T-helper 2 cell (primary cell): ENCODE measurements around the gene GFAP.

Experiments used
- DNase-seq, 5 experiments: peaks; one replicate each; pipeline versions ENCODE4 v3.0.0 to v3.0.0-alpha.2; 2012 to 2022

Gene GFAP

DNA sequence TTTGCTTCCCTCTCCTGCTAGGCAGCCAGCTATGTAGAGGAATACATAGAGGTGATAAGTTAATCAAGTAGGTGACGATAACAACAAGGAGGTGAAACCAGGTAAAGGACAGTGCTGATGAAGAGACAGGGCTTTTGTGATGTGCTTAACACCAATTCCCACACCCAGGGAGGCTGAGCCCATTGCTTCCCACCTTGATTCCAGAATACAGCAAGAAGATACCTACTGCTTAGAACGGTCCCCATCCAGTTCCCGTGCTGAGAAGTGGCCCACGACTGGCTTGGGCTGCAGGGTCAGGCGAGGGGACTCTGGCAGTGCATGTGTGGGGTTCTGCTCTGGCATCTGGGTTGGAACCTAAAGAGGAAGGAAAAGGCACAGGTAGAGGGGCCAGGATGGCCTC lies 16.1 kb upstream of the GFAP start:
- no peak for DNase-seq

DNA sequence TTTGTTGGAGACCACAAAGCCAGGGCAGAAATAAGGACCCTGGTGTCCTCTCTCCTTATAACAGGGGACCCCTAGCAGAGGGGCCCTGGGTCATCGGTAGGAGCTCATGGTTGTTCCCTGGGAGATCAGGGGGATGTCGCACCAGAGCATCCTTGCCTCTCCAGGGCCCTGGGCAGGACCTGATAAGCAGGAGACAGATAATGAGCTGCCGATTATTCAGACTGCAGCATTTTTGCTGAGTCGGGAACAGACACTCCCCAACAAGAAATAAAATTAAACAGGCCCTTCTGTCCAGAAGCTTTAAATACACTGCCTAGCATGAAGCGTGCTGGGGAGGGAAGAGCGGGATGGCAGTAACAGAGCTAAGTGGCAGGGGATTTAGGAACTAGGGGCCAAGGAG lies 15.4 kb upstream of the GFAP start:
- DNase-seq: no peak

DNA sequence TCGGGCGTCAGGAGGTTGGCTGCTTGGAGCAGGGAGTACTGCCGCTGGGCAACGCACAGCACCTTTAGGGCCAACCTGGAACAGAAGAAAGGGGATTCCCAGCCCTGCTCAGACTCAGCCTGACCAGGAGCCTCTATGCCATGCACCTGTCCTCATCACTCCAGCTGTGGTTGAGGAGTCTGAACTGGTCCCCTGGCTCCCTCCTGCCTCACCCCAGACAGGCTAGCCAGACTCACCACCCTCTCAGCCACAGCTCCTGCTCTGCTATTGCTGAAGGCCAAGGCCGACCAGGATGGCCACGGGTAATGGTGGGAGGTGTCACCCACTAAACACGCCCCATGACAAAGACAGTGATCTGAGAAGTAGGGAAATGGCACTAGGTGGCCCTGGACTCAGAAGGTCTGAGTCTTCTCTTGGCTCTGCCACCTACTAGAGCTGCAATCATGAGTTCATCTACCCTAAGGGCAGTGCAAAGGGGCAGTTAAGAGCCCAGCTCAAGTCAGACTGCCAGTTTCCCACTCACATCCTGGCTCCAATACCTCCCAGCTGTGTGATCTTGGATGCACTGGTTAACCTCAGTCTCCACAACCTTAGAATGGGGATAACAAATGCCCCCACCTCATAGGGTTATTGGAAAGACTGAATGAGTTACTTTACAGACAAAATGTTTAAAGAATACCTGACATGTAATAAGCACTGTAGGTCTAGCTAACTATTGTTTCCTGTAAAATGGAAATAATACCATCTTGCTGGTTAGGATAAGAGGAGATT lies 13.8 kb upstream of the GFAP start:
- DNase-seq: no peak

DNA sequence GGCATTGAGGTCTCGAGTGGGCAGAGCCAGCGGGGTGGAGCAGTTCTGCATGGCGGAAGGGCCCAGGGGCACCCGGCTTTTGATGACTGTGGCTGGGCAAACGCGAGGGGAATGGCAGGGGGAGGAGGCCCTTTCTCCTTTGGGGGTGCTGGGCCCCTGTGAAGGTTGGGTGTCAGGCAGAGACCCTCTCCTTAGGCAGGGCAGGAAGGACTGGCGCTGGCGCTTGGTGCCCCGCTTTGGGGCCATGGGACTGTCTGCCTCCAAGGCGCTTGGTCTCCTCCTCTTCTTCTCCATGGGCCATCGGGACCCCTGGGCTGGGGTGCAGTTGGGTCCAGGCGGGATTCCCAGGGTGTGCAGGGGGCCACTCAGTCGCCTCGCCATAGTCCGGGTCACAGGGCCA lies 12.8 kb upstream of the GFAP start:
- no peak for DNase-seq

DNA sequence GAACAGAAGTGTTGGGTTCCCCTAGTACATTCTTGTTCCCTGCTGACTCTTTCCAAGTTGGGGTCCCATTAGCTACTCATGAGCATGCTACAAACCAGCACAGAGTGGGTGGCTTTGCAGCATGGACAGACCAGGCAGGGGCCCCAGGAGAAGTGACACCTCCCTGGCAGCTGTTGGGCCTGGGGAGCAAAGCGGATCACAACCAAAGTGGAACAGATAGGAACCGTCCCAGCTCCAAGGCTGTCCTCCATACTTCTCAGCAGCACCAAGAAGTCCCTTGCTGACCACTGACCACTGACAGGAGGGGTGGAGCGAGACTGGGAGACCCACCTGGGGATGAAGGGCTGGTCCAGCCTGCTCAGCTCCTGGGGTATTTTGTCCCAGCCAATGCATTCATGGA lies 12.4 kb upstream of the GFAP start:
- DNase-seq: no peak

DNA sequence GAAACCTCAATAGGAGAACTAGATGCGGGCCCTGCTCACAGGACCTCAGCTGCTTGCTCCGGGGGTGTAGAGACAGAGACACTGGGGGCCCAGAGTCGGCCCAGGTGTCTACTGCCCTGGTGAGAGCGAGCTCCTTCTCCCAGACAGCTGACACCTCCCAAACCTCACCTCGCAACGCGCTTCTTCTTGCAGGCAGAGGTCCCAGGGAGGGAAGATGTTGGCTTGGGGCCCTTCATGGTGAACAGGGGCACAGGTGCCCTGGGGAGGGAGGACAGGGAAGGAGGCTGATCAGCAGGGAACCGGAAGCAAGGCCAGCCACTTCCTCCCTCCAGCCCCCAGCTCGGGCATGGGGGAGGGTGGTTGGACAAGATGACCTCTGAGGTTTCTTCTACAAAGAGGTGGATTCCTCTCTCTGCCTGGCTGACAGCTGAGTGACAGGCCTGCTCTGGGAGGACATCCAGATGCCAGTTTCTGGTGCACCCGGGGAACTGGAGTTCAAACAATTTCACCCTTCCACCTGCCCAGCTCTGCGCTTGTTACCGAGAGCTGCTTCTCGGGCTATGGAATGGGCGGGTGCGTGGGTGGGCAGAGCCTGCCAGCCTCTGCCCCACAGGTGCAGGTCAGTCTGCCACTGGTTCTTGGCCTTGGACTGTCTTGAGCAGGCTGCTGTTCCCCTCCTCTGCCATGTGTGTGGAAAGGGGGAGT lies 11.7 kb upstream of the GFAP start:
- no peak for DNase-seq

DNA sequence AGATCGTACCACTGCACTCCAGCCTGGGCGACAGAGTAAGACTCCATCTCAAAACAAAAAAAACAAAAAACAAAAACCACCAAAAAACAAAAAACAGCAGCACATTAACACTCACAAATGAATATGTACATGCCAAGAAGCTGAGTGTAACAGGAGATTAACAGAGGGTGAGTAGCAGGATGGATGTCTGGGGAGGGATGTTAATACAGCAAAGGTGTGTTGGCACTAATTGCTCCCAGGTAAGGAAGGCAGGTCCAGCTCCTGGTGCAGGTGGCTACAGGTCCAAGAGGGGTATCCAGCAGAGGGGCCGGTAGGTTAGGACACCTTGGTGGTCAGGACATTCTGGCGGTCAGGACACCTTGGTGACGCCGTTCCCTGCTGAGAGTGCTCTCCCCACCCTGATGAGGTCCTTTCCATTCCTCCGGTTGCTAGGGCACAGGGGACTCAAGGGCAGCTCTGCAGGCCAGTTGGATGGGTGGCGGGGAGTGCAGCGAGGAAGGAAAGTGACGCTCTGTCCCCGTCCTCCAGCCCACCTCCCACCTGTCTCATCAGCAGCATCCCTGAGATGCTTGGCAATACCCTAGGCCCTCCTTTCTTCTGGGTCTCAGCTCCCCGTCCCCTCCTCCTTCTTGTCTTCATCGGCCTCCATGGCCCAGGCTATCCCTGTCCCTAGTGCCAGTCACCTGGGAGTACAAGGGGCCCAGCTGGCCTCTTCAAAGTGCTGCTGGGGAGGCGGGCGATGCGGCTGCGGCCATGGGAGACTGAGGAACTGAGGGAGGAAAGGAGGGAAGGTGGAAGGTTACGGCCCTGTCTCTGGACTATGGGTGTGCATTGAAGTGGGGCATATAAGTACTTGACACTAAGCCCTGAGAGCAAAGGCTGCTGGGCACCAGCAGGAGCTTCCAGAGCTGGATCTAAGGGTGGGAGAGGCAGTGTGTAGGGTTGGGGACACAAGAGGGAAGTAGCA lies 10.7 kb upstream of the GFAP start:
- DNase-seq: no peak

DNA sequence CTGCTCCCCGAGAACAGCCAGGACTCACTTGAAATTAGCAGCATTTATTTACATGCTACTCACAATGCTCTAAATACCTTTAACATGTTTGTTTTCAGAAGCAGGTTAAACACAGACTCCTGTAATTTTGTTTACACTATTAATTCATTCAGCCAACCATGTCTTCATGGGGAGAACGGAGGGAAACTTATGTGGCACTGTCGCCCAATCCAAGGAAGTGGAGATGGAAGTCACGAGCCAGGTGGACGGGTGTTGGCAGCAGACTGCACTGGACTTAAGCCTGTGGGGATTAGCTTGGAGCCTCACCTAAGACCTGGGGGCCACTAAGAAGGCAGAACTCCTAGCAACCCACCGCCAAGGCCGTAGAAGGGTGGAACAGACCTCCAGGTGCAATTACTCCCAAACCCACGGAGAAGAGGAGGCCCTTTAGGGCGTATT lies 8.8 kb upstream of the GFAP start:
- DNase-seq: no peak

DNA sequence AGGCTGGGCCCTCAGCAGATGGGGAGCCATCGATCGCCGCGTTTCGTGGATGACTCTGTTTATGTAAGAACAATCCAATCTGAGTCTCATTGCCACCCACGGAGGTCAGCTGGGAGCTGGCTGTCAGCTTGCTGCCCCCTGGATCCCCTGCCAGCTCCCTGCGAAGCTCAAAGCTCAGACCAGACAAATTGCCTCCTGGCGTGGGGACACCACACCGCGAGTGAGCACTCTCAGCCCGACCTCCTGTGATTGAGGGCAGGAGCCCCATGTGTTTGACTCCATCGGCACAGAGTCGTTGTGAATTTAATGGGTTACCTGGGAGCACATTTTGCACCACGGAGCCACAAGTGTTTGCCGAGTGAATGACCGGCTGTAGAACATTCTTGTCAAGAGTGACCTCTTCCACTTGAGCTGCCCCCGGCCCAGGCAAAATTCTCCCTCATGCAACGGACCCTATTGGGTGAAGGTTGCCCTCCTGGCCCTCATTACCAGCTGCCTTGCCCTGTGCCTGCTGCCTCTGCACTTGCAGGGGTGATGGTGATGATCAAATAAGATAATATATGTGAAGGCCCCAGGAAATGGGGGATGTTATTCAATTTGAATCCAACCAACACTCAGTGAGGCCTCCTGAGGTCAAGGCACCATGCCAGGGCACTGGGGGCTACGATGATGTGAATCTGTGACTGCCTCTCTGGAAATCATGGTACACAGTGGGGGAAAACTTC lies 7.6 kb upstream of the GFAP start:
- DNase-seq: no peak

DNA sequence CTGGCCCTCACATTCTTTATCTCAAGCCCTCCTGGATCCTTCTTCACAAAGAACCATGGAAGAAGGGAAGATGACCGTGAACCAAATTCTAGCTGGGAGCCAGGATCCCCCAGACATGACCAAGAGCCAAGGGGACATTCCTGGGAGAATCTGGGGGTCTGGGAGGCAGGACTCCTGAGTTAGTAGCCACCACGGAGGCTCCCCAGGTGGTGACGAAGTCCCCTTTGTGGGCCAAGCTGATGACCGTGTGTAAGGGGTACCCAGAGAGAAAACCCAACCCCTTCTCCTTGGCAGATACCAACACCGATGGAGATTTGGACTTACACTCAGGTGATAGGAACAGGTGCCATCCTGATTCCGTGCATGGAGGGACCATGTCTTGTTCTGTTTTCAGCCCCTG lies 6.8 kb upstream of the GFAP start:
- DNase-seq: no peak

DNA sequence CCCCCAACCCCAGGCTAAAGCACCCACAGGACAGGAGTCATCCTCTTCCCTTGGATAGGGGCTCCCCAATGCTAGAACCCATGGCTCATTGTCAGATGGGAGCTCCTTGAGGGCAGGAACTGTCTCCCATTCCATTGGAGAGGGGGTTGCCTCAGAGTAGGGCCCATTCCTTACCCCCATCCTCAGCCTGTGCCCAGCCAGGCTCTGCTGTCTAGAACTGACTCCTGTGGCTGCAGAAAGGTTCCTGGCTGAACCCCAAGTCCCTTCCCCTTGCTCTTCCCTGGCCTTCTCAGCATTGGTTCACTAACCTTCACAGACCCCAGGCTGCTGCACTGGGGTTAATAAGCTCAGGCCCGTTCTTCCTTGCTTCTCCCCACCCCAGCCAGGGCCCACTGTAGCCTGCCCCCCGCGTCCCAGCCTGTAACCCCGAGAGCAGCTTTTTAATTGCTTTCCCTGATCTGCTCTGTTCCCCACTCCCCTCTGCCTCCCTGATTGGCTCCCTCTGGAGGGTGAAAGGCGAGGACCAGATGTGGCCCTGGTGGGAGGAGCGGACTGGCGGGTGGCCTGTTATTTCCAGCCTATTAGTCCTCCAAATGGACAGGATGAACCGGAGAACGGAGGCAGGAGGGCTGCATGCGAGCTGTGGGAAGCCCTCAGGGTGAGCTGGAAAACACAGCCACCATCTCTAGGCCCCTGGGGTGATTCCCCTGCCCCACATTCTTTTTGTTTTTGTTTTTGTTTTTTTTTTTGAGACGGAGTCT lies 6.0 kb upstream of the GFAP start:
- DNase-seq: no peak

DNA sequence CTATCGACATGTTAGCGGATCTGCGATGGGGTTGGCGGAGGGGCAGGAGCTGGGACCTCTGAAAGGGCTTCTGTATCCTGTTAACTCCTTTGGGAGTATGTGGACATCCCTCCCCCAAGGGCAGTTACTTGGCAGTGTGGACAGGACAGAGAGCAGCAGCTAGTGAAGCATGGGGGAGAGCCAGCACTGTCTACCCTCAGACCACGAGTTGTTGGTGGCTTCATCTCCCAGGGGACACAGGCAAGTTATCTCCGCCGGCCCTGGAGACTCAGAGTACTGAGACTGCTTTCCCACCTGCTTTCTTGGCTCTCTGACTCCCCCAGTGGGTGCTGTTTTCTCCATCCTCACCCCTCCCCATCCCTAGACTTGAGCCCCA lies 5.3 kb upstream of the GFAP start:
- no peak for DNase-seq

DNA sequence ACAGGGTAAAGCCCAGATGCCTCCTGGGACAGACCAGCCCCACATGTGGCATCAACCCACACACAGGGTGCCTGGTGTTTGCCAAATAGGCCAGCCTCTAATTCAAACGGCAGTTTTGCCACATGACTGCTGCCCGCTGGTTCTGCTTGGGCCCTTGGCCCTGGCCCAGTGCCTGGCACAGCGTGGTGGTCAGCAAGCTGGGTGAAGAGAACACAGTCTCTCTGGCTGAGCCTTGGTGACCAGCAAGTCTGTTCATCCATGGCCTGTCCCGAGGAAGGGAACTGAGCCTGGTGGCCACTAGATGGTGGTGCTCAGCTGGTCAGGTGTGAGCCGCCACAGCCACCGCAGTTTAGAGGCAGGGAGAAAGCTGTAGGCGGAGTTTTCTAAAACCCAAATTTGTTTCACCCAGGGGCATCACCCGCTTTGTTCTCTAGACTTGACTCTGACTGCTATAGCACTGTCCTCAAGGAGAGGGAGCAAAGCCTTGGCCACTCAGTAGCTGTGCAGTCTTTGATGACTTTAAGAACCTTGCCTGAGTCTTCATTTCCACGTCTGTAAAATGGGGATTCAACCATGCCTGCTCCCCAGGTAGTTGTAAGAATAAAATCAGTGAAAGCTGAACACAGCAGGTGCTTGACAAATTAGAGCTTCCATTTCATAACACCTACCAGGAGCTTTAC lies 4.7 kb upstream of the GFAP start:
- peak in 4 of 5 experiments; percentile 9 to 72 (median 35) for DNase-seq

DNA sequence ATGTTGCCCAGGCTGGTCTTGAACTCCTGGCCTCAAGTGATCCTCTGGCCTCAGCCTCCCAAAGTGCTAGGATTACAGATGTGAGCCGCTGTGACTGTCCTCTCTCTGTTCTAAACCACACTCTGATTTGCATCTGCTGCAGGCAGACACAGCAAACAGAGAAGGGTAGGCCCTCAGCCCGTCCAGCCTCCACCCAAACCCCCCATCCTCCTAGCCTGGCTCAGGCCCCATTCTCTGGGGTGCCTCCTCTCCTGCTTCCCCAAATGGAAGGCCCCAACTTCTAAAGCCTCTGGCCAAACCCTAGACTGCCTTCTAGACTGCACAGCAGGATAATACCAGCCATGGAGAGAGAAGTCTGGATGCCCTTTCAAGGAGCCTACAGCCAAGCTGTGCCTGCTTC lies 4.1 kb upstream of the GFAP start:
- DNase-seq: no peak

DNA sequence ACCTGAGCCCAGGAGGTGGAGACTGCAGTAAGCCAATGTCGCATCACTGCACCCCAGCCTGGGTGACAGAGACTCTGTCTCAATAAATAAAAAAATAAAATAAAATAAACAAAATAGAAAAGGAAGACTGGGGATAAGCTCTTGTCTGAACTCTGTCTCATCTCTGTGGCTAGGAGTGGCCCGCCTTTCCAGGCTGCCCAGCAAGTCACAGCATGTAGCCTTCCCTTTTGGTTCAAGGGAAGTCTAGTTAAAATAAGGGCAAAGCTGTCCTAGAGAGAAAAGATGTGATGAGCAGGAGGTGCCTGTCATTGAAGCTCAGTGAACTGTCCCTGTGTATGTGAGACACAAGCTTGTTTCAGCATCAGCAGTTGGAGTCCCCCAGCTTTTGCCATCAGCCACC lies 2.7 kb upstream of the GFAP start:
- no peak for DNase-seq

DNA sequence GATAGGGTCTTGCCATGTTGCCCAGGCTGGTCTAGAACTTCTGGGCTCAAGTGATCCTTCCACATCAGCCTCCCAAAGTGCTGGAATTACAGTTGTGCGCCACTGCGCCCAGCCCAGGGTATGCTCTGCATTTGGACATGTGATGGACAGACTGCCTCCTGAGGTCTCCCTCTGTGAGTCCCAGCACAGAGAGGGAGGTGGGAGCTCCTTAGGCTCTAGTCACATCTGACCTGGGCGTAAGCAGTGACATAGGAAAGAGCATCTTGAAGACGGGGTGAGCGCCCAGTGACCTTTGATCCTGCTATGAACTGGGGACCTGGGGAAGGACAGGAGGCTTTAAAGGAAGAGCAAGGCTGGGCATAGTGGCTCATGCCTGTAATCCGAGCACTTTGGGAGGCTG lies 2.2 kb upstream of the GFAP start:
- no peak for DNase-seq

DNA sequence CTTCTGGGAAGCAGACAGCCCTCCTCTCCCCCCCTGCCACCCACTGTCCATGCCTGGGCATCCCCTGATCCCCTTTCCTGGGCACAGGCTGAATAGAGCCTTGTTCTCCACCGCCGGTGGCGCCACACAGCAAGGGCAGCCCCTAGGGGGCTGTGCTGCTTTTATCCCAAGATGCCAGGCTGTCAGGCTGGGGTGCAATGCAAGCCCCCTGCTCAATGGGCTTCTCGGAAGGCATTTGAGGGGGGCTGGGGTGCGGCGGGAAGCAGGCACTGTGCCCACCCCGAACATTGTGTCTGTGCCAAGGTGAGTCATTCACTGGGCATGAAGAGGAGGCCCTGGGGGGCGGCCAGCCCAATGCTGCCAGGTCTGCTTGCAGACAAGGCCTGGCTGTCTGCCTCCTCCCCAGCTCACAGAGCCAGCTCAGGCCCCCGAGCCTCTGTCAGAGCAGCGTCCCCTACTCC lies 1.5 kb upstream of the GFAP start:
- DNase-seq: no peak

DNA sequence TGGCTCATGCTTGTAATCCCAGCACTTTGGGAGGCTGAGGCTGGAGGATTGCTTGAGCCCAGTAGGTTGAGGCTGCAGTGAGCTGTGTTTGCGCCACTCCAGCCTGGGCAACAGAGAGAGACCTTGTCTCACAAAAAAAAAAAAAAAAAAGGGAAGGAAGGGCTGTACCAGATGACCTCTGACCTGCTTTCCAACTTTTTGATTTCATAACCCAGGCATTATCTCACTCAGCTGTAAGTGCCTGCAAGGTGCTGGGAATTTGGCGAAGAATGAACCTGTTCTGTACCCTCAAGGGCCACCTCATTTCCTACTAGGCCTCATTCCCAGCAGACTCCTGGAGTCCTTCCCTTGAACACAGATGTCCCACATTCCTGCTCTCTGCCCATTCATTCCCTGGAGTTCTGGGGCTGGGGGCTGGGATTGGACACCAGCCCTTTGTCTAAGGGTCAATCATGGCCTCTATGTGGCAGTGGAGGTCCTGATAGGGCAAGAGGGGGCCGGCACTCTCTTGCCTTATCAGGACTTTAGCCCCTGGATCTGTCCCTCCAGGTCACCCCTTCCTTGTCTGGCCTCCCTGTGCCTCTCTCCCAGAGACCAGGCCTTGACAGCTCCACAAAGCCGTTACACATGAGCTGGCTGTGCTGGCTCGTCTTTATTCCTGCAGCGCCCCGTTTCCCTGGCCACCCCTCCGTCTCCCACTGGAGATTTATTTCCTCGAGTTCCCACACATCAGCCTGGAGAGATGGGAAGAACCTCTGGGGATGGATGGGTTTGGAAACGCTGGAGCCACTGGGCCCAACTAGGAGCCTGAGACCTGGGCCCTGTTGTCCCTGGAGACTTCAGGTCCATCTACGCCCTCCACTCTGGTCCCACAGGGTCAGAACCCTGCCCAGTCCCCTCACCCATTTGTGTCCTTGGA lies 821 bp upstream of the GFAP start:
- no peak for DNase-seq

DNA sequence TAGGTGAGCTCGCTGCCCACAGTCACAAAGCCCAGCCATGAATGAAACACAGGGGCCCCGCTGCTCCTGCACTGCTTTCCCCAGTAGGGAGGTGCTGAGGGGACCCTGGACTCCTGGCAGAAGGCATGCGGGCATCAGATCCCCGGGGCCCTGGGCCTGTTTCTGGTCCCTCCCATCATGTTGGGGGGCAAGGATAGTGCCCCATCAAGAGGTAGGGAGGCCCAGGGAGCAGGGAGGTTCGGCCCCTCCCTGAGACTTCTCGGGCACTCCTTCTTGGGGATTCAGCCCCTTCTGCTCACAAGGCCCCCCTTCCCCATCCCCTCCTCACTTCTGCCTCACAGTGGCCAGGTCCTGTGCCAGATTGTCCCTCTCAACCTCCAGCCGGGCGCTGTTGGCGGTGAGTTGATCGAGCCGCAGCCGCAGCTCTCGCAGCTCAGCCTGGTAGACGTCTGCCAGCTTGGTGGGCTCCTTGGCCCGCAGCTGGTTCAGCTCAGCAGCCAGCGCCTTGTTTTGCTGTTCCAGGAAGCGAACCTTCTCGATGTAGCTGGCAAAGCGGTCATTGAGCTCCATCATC lies 515 bp downstream of the GFAP start:
- DNase-seq: no peak

DNA sequence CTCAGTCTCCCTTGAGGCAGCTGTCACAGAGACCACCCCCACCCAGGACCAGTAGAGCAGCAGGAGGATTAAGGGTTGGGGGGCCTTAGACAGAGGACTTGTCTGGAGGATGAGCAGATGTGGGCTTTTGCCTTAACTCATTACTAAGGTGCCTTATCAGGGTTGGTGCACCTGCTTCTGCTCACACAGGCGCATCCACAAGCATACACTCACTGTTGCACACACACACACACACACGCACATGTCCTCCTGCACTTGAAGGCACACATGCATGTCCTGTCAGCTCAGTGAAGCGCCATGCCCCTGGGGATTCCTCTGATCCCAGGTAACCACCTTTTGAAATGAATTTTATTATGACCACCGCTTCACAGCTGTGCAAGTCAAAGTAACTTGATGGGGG lies 1.2 kb downstream of the GFAP start:
- DNase-seq: peak in 1 of 5 experiments; percentile 26
